ENCODE measurements around the gene MAD2L1. TPM values are rescaled to one million over a fixed set of nuclear protein-coding genes. Genes with fewer than 3 reads are reported as not detected.

Gene MAD2L1
- total and polyA plus RNA-seq, 2 of the 4 experiments (the other 2 are of a cell fraction), result 13.6 to 15.2 TPM

DNA sequence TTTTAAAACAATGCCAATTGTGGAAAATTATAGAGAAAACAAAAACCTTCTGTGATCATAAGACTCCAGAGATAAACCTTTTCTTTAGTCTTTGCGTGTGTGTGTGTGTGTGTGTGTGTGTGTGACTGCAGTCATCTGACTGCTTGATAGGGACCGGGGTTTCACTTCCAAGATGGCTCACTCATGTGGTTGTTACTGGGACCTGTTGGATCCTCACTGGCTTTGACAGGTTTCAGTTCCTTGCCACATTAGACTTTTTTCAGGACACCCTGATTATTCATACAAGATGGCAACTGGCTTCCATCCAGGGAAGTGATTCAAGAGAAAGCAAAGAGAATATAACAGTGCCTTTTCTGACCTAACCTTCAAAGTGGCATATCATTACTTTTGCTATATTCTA lies 21.9 kb upstream of the MAD2L1 start:
- Histone ChIP-seq H3K14ac (replicated peaks; ENCODE audit: low read depth, low read length) (no peak overlapping the region), H3K9me1 (ENCODE audit: insufficient read depth, low read length) (no peaks in the 10 kb centered on the region), H2AFZ (replicated peaks; ENCODE audit: low read length, poor library complexity) (no peak overlapping the region), H2AK5ac (ENCODE audit: low read depth, low read length) (no peak overlapping the region), H3K9me3 (ENCODE audit: control insufficient read depth, insufficient read depth, low read length) (no peaks in the 10 kb centered on the region), H3K23ac (ENCODE audit: low read depth, low read length) (no peak overlapping the region), H3K56ac (ENCODE audit: extremely low read depth, insufficient read depth, low read length) (no peak overlapping the region), H3K27me3 (ENCODE audit: control insufficient read depth, insufficient read depth, low read length) (no peaks in the 10 kb centered on the region), H2BK20ac (ENCODE audit: low read depth, low read length) (no peak overlapping the region), H3K4me3 (ENCODE audit: insufficient read depth, low read depth, low read length) (no peak overlapping the region), H3K9ac (ENCODE audit: low read depth, low read length) (no peak overlapping the region), H2BK5ac (ENCODE audit: low read depth, low read length, poor library complexity, severe bottlenecking) (no peak overlapping the region), H2BK15ac (ENCODE audit: low read depth, low read length) (no peak overlapping the region), H2BK120ac (ENCODE audit: low read depth, low read length) (no peak overlapping the region), H3K36me3 (ENCODE audit: control insufficient read depth, insufficient read depth, low read length) (no peaks in the 10 kb centered on the region), H4K91ac (ENCODE audit: insufficient read depth, low read depth, low read length) (no peak overlapping the region), H3K4ac (ENCODE audit: low read depth, low read length) (no peak overlapping the region), H3K18ac (ENCODE audit: low read depth, low read length) (no peak overlapping the region), H2AK9ac (replicated peaks; ENCODE audit: low read depth, low read length, poor library complexity) (no peak overlapping the region), H3K79me1 (ENCODE audit: low read depth in 1 of 2, low read length in 2 of 2) (no peaks in the 10 kb centered on the region), H4K5ac (ENCODE audit: low read depth, low read length) (no peak overlapping the region), H3K4me1 (ENCODE audit: control insufficient read depth, insufficient read depth, low read length) (no peaks in the 10 kb centered on the region), H3K27ac (ENCODE audit: insufficient read depth, low read length) (no peak overlapping the region), H4K20me1 (ENCODE audit: insufficient read depth, low read length) (no peaks in the 10 kb centered on the region), H4K8ac (ENCODE audit: low read depth in 2 of 2, low read length in 2 of 2) (no peak overlapping the region), H3K4me2 (ENCODE audit: low read depth, low read length) (no peak overlapping the region)
- WGBS, 2 experiments (ENCODE audit: extremely low coverage in 2 of 2, insufficient read length in 1 of 2), result no CpG with 5 or more reads among the region's 2 CpGs
- ChIA-PET CTCF (no interaction called here), POLR2A (ENCODE audit: unreplicated experiment) (no interaction called here)
- TF ChIP-seq MAFK (IDR thresholded peaks at IDR 0.05; ENCODE audit: low read depth, low read length), result no peak
- no peak for TF ChIP-seq MXI1 (IDR thresholded peaks at IDR 0.05; ENCODE audit: borderline replicate concordance, low read depth, low read length)
- TF ChIP-seq CEBPB (IDR thresholded peaks at IDR 0.05; ENCODE audit: low read depth, low read length), result no peak
- TF ChIP-seq, protein P1, sequence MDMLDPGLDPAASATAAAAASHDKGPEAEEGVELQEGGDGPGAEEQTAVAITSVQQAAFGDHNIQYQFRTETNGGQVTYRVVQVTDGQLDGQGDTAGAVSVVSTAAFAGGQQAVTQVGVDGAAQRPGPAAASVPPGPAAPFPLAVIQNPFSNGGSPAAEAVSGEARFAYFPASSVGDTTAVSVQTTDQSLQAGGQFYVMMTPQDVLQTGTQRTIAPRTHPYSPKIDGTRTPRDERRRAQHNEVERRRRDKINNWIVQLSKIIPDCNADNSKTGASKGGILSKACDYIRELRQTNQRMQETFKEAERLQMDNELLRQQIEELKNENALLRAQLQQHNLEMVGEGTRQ (IDR thresholded peaks at IDR 0.05; ENCODE audit: low read depth, low read length), result no peak
- no peak for TF ChIP-seq CTCF (conservative IDR thresholded peaks at IDR 0.05; ENCODE audit: low read depth, low read length)
- TF ChIP-seq RFX5 (IDR thresholded peaks at IDR 0.05; ENCODE audit: low read depth, low read length), result no peak
- no peak for TF ChIP-seq ELK1 (IDR thresholded peaks at IDR 0.05; ENCODE audit: borderline replicate concordance, low read depth, low read length)
- no peak for TF ChIP-seq FOS (IDR thresholded peaks at IDR 0.05; ENCODE audit: low read depth, low read length)
- no peak for TF ChIP-seq NFE2L2 (IDR thresholded peaks at IDR 0.05; ENCODE audit: low read depth, low read length)
- TF ChIP-seq MAZ (IDR thresholded peaks at IDR 0.05; ENCODE audit: borderline replicate concordance, low read depth, low read length), result no peak
- no peak for TF ChIP-seq RAD21 (IDR thresholded peaks at IDR 0.05; ENCODE audit: low read length)
- TF ChIP-seq POLR2A (IDR thresholded peaks at IDR 0.05; ENCODE audit: low read depth, low read length), result no peak
- no peak for TF ChIP-seq BHLHE40 (IDR thresholded peaks at IDR 0.05; ENCODE audit: low read depth, low read length)
- no peak for TF ChIP-seq RCOR1 (IDR thresholded peaks at IDR 0.05; ENCODE audit: insufficient replicate concordance, low read length)
- TF ChIP-seq SMC3 (IDR thresholded peaks at IDR 0.05; ENCODE audit: low read depth, low read length), result no peak
- TF ChIP-seq CHD1 (IDR thresholded peaks at IDR 0.05; ENCODE audit: low read depth, low read length), result no peak
- in situ Hi-C loops (cut with MboI; ENCODE audit: low sequenced_read_pairs), result no loop called here
- DNase-seq, result no peak
- dilution Hi-C loops (cut with HindIII; ENCODE audit: low sequenced_read_pairs, unreplicated experiment), result no loop called here
- intact Hi-C loops (cut with micrococcal nuclease), result no loop called here
- no peak for ATAC-seq (ENCODE audit: low read depth)
- no TSS peak for BruUV-seq (replicated peaks)

All from IMR-90 (cell line).